ENCODE data around the gene BMPER.

BMPER gene

DNA sequence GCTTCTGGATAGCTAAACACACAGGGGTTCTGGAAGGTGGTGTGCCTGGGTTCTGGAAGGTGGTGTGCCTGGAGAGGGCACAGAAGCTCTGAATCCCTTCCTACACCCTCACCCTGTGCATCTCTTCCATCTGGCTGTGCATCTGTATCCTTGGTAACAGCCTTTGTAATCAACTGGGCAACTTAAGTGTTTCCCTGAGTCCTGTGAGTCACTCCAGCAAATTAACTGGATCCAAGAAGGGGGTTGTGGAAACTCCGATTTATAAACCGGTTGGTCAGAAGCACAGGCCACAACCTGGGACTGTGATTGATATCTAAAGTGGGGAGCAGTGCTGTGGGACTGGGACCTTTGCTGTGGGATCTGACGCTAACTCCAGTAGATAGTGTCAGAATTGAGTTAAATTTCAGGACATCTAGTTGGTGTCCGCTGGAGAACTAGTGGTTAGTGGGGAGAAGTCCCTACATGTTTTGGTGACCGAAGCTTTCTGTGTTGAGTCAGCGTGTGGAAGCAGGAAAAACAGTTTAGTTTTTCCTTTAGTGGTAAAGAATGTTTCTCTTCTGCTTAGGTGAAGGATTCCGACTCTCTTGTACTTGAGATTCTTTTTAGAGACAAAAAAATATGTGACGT lies 228.1 kb downstream of the BMPER start:
- TF ChIP-seq, protein P1, sequence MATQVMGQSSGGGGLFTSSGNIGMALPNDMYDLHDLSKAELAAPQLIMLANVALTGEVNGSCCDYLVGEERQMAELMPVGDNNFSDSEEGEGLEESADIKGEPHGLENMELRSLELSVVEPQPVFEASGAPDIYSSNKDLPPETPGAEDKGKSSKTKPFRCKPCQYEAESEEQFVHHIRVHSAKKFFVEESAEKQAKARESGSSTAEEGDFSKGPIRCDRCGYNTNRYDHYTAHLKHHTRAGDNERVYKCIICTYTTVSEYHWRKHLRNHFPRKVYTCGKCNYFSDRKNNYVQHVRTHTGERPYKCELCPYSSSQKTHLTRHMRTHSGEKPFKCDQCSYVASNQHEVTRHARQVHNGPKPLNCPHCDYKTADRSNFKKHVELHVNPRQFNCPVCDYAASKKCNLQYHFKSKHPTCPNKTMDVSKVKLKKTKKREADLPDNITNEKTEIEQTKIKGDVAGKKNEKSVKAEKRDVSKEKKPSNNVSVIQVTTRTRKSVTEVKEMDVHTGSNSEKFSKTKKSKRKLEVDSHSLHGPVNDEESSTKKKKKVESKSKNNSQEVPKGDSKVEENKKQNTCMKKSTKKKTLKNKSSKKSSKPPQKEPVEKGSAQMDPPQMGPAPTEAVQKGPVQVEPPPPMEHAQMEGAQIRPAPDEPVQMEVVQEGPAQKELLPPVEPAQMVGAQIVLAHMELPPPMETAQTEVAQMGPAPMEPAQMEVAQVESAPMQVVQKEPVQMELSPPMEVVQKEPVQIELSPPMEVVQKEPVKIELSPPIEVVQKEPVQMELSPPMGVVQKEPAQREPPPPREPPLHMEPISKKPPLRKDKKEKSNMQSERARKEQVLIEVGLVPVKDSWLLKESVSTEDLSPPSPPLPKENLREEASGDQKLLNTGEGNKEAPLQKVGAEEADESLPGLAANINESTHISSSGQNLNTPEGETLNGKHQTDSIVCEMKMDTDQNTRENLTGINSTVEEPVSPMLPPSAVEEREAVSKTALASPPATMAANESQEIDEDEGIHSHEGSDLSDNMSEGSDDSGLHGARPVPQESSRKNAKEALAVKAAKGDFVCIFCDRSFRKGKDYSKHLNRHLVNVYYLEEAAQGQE (IDR thresholded peaks at IDR 0.05; ENCODE audit: insufficient read depth in 1 of 2, low read depth in 2 of 2, low read length in 2 of 2), result no peak
- TF ChIP-seq SIN3A (IDR thresholded peaks at IDR 0.05; ENCODE audit: borderline replicate concordance, insufficient read depth, low read length) (no peak), TAF1 (IDR thresholded peaks at IDR 0.05; ENCODE audit: borderline replicate concordance, insufficient read depth, low read length) (no peak), POLR2AphosphoS5 (IDR thresholded peaks at IDR 0.05; ENCODE audit: low read depth, low read length) (no peak), FOXP2 (optimal IDR thresholded peaks at IDR 0.05; ENCODE audit: borderline replicate concordance, extremely low read depth, extremely low read length, insufficient read depth) (no peak)

DNA sequence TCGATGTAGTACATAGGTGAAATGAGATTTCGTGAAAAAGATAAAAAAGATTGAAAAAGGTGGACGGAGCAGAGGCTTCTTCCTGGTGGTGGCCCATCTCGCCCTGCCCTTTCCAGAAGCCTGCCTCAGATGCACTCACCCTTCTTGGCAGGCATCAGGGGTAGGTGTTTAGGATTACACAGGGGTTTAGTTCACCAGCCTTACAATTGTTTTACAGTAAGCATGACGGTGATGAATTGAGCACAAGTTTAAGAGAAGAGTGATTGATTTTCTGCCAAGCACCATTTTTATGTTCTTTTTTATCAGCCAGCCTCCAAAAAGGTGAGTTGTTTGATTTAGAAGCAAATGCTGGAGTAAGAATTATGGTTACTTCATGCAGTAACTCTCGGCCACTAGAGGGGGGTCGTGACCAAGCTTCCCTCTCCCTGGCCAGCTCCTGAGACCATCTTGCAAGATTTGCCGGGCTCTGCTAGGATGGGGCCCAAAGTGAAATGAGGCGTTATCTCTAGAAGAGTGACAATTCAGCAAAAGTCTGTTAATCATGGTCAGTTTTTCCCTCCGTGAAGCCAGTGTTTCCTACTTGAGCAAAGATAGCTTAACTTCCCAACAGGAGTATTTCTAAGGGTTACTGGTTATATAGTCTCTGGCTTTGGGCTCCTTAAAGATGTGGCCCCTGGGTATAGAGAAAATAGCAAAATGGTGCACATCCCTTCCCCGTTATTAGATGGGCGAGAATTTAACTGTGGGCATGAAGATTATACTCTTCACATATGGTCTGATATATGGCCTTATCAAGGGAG lies 228.8 kb downstream of the BMPER start:
- TF ChIP-seq FOXP2 (optimal IDR thresholded peaks at IDR 0.05; ENCODE audit: borderline replicate concordance, extremely low read depth, extremely low read length, insufficient read depth) (no peak), TAF1 (IDR thresholded peaks at IDR 0.05; ENCODE audit: borderline replicate concordance, insufficient read depth, low read length) (no peak), POLR2AphosphoS5 (IDR thresholded peaks at IDR 0.05; ENCODE audit: low read depth, low read length) (no peak), SIN3A (IDR thresholded peaks at IDR 0.05; ENCODE audit: borderline replicate concordance, insufficient read depth, low read length) (no peak)
- TF ChIP-seq, protein P1 (IDR thresholded peaks at IDR 0.05; ENCODE audit: insufficient read depth in 1 of 2, low read depth in 2 of 2, low read length in 2 of 2), result no peak

DNA sequence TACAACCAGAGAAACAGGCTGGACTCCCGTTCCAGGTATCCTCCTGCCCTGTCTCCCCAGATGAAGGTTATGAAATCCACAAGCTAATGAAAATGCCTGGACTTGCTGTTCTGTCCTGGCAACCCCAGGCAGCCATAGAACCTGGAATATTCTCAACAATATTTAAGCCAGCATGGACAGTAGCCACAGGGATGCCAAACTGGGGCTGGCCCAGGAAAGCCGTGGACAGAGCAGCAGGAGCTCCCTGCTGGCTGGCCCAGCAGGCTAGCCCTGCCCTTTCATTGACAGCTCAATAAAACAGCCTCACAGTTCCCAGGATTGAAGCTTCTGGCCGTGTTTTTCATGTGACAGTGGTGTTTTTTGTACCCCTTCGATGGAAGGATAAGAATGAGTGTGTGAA lies 230.6 kb downstream of the BMPER start:
- TF ChIP-seq SIN3A (IDR thresholded peaks at IDR 0.05; ENCODE audit: borderline replicate concordance, insufficient read depth, low read length), result no peak
- no peak for TF ChIP-seq TAF1 (IDR thresholded peaks at IDR 0.05; ENCODE audit: borderline replicate concordance, insufficient read depth, low read length)
- no peak for TF ChIP-seq FOXP2 (optimal IDR thresholded peaks at IDR 0.05; ENCODE audit: borderline replicate concordance, extremely low read depth, extremely low read length, insufficient read depth)

DNA sequence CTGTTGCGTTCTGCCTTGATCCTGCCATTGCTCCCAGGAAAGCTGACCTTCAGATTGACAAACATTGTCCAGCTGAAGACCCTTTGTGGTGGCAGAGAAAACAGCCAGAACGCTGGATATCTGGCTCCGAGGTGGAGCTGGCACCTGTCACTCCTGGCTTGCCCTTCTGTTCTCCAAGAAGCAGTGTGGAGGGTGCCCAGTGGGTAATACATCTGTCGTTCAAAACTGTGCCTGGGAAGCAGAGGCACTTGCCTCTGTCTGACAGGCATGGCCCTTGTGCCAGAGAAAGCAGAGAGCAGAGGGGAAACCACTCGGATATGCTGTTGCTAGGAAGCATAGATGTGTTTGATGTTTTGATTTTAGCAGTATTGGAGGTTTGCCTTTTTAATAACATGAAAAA lies 231.4 kb downstream of the BMPER start:
- TF ChIP-seq POLR2AphosphoS5 (IDR thresholded peaks at IDR 0.05; ENCODE audit: low read depth, low read length), result no peak
- TF ChIP-seq, protein P1 (IDR thresholded peaks at IDR 0.05; ENCODE audit: insufficient read depth in 1 of 2, low read depth in 2 of 2, low read length in 2 of 2), result no peak

DNA sequence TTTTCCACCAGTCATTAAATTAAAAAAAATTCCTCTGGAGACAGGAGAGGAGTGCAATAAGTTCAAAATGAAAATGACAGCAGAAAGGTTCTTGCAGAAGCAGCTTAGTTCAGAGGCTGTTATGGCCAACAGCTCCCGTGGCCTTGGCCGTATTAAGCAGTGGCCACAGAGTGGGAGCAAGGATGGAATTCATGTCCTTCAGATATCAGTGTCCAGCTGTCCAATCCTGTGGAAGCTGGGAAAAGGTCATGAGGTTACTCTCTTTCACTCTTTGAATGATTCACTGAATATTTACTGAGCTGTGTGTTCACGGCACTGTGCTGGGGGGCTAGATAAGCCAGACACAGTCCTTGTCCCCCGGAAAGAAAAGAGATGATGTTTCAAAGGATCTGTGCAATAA lies 231.8 kb downstream of the BMPER start:
- TF ChIP-seq FOXP2 (optimal IDR thresholded peaks at IDR 0.05; ENCODE audit: borderline replicate concordance, extremely low read depth, extremely low read length, insufficient read depth) (no peak), SIN3A (IDR thresholded peaks at IDR 0.05; ENCODE audit: borderline replicate concordance, insufficient read depth, low read length) (no peak), TAF1 (IDR thresholded peaks at IDR 0.05; ENCODE audit: borderline replicate concordance, insufficient read depth, low read length) (no peak), POLR2AphosphoS5 (IDR thresholded peaks at IDR 0.05; ENCODE audit: low read depth, low read length) (no peak)
- TF ChIP-seq, protein P1 (IDR thresholded peaks at IDR 0.05; ENCODE audit: insufficient read depth in 1 of 2, low read depth in 2 of 2, low read length in 2 of 2), result no peak
